Activated B cell treated with CpG ODN at 0.5 μM for 24 hours (primary cell): ENCODE measurements around the gene ACTN3. TPM values are rescaled to one million over a fixed set of nuclear protein-coding genes. Genes with fewer than 3 reads are reported as not detected.

Experiments
- ATAC-seq: fragments of 200-7000 bp; cut with Tn5 transposase; one replicate; pipeline ENCODE4 v1.10.0; 2021; ENCODE audit warnings: low read depth, mild to moderate bottlenecking, moderate library complexity
- CTCF ChIA-PET: fragments of 350-600 bp; sonication (Branson Sonifier 250); formaldehyde crosslinking; loops from one replicate; lab custom pipeline; 2021; ENCODE audit warnings: antibody characterized with exemption; lab: Charles Lee
- POLR2A ChIA-PET: fragments of 350-600 bp; sonication (Branson Sonifier 250); formaldehyde crosslinking; loops from one replicate; lab custom pipeline; 2021; ENCODE audit warnings: antibody characterized with exemption; lab: Charles Lee
- DNase-seq: peaks from one replicate; pipeline ENCODE4 v3.0.0; 2022
- H3K27ac Mint-ChIP-seq: one replicate; pipeline ENCODE4 v1.8.0; 2020; ENCODE audit warnings: mixed read lengths
- H3K27me3 Mint-ChIP-seq: one replicate; pipeline ENCODE4 v1.8.0; 2021; ENCODE audit warnings: mixed read lengths
- H3K36me3 Mint-ChIP-seq: one replicate; pipeline ENCODE4 v1.8.0; 2021; ENCODE audit warnings: low read depth, mixed read lengths
- H3K4me1 Mint-ChIP-seq: one replicate; pipeline ENCODE4 v1.8.0; 2021; ENCODE audit warnings: mixed read lengths
- H3K4me3 Mint-ChIP-seq: one replicate; pipeline ENCODE4 v1.8.0; 2020; ENCODE audit warnings: mild to moderate bottlenecking, mixed read lengths
- H3K9me3 Mint-ChIP-seq: one replicate; pipeline ENCODE4 v1.8.0; 2020; ENCODE audit warnings: mixed read lengths
- intact Hi-C: fragments of 100-400 bp; cut with micrococcal nuclease; formaldehyde crosslinking; loops from one replicate; pipeline ENCODE4 v1.15.1; 2024
- total RNA-seq: library from RNA; stranded (reverse); gene quantifications from 2 replicates; pipeline ENCODE4 v1.2.3, GENCODE V29; 2022
- TF ChIP-seq, protein P1 (sequence below): fragments of 200-600 bp; IDR thresholded peaks from one replicate; pipeline ENCODE4 v1.8.0; 2022; ENCODE audit warnings: antibody characterized with exemption, mild to moderate bottlenecking

The ACTN3 gene
- total RNA-seq, 1 donor from 2014 or later = not detected

DNA sequence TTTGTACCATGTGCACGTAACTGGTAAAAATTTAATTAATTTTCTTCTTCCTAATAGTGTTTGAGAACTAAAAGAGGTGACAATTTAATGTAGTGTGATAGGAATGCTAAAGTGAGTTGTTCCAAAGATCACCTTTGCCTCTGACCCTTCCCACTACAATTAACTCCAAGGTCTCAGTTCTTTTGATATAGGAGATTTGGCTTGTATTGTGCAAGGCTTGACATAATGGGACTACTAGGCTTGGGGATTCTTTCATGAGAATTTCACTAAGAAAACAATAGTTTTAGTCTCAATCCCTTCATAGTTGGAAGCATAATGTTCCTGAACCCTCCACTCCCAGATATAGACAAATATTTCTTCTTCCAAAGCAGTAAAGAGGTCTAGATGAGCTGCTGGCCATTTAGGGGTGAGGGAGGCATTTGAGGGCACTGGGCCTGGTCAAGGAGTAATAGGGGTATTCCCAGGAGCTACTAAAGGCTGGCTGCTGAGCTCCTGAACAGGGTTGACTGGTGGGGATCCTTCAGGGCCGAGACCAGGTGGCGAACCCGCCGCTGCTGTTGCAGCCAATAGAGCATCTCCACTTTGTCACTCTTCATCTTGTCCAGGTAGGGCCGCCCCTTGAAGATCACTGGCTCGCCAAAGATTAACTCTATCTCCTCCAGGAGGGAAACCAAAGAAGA lies 43.4 kb downstream of the ACTN3 start:
- no peak for ATAC-seq
- H3K36me3 Mint-ChIP-seq = peaks cover 4% of the 10 kb centered on the region
- TF ChIP-seq, protein P1, sequence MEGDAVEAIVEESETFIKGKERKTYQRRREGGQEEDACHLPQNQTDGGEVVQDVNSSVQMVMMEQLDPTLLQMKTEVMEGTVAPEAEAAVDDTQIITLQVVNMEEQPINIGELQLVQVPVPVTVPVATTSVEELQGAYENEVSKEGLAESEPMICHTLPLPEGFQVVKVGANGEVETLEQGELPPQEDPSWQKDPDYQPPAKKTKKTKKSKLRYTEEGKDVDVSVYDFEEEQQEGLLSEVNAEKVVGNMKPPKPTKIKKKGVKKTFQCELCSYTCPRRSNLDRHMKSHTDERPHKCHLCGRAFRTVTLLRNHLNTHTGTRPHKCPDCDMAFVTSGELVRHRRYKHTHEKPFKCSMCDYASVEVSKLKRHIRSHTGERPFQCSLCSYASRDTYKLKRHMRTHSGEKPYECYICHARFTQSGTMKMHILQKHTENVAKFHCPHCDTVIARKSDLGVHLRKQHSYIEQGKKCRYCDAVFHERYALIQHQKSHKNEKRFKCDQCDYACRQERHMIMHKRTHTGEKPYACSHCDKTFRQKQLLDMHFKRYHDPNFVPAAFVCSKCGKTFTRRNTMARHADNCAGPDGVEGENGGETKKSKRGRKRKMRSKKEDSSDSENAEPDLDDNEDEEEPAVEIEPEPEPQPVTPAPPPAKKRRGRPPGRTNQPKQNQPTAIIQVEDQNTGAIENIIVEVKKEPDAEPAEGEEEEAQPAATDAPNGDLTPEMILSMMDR = no peak
- DNase-seq = no peak
- H3K27me3 Mint-ChIP-seq = no peaks in the 10 kb centered on the region
- intact Hi-C loops = loop anchor here (5.0 kb wide), 1 partner anchor 67 kb away; no protein-coding TSS in a partner anchor
- H3K27ac Mint-ChIP-seq = no peak overlapping the region
- H3K4me3 Mint-ChIP-seq = no peak overlapping the region
- H3K4me1 Mint-ChIP-seq = peaks cover 24% of the 10 kb centered on the region
- POLR2A ChIA-PET = interaction anchor here (0.6 to 6.6 kb wide), 5 partner anchors 26 to 702 kb away, joined by 3 to 52 read pairs (median 5); partner anchors contain the start of genes FIBP, RBM14 and RBM4
- CTCF ChIA-PET = interaction anchor here (0.7 to 1.9 kb wide), 3 partner anchors 9 to 88 kb away, joined by 4 to 11 read pairs (median 4); partner anchors contain the start of gene RBM4B
- H3K9me3 Mint-ChIP-seq = no peaks in the 10 kb centered on the region

DNA sequence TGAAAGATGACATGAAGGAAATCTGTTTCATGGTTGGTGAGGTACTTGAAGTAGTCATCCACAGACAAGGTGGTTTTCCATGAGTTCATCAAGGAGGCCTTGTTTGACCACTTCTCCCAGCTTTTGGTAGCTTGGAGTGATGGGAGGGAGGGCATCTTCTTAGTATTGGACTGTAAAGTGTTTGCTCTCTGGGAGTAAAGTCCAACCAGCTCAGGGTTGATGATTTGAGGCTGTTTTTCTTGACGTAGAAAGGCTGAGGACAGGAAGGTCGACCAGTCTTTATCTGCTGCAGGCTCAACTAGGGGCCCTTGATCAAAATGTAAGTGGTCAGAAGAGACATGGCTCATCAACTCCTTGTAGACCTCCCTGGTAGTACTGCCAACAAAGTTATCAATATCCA lies 44.5 kb downstream of the ACTN3 start:
- Mint-ChIP-seq H3K36me3 (peaks cover 4% of the 10 kb centered on the region), H3K4me3 (no peak overlapping the region), H3K27ac (no peak overlapping the region), H3K27me3 (no peaks in the 10 kb centered on the region), H3K4me1 (peaks cover 34% of the 10 kb centered on the region), H3K9me3 (no peaks in the 10 kb centered on the region)
- ChIA-PET POLR2A (interaction anchor here (1.2 to 6.6 kb wide), 5 partner anchors 12 to 86 kb away, joined by 4 to 72 read pairs (median 20); partner anchors contain the start of genes RBM14, RBM4 and RBM4B), CTCF (interaction anchor here (0.6 to 2.3 kb wide), 4 partner anchors 12 to 87 kb away, joined by 3 to 18 read pairs (median 4); partner anchors contain the start of genes RBM14 and RBM4B)
- DNase-seq = no peak
- no peak for ATAC-seq
- TF ChIP-seq, protein P1 = no peak
- intact Hi-C loops = loop anchor here (5.0 kb wide), 1 partner anchor 66 kb away; no protein-coding TSS in a partner anchor

DNA sequence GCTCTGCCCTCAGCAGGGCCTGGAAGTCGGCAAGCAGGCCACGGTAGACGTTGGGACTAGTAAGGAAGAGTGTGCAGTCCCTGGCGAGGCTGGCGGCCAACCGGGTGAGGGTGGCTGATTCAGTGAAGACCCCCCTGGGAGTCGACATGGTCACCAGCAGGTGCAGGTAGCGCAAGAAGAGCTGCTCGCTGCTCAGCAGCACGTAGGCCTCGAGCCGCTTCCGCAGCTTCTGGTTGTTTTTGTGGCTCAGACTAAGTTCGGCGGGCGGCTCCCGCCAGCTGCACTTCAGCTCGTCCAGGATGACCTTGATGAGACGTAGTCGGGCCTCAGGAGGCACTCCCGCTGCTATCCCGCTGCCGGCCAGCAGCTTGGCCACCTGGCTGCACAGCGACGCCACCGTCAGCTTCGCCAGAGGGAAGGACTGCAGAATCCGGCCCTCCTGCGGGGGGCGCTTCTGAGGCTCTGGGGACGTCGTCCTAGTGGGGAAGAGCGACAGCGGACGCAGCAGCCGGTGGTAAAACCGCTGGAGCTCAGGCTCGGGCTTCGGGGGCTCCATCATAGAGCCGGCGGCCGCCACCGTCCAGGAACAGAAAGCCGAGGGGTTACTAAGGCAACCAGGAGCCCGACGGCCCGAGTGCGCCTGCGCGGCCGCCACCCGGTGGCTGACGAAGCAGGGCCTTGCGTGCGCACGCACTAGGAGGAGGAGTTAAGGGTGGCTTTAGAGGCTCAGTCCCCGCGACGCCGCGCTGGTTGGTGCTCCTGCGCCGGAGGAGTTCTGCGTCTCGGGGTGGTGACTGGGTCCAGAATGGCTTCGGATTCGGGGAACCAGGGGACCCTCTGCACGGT lies 46.0 kb downstream of the ACTN3 start, which contains the start of the genes CCDC87 and CCS:
Gene CCDC87 (minus strand): TSS at position 607 of the 846 bp plus-strand sequence. CDS start 48 bp downstream, at position 559.
Gene CCS (plus strand): TSS at position 729 of the 846 bp plus-strand sequence. CDS start 77 bp downstream, at position 806.
- Mint-ChIP-seq H3K9me3 (no peaks in the 10 kb centered on the region), H3K4me3 (peak within 1 kb of the TSS; percentile 100), H3K27me3 (no peaks in the 10 kb centered on the region), H3K27ac (peak within 1 kb of the TSS; percentile 99), H3K4me1 (peaks cover 36% of the 10 kb centered on the region), H3K36me3 (peaks cover 4% of the 10 kb centered on the region)
- DNase-seq (peak; percentile 98), ATAC-seq (peak; percentile 97)
- POLR2A ChIA-PET = interaction anchor here (0.7 to 6.6 kb wide), 9 partner anchors 14 to 85 kb away, joined by 3 to 72 read pairs (median 8); partner anchors contain the start of genes RBM14, RBM4 and RBM4B
- TF ChIP-seq, protein P1 = no peak
- intact Hi-C loops = loop anchor here (1.0 to 5.0 kb wide), 5 partner anchors 24 to 280 kb away; partner anchors contain the start of genes RBM14 and RBM4
- CTCF ChIA-PET = interaction anchor here (0.7 to 2.3 kb wide), 9 partner anchors 13 to 157 kb away, joined by 3 to 18 read pairs (median 4); partner anchors contain the start of genes RBM14, RBM4 and RBM4B

DNA sequence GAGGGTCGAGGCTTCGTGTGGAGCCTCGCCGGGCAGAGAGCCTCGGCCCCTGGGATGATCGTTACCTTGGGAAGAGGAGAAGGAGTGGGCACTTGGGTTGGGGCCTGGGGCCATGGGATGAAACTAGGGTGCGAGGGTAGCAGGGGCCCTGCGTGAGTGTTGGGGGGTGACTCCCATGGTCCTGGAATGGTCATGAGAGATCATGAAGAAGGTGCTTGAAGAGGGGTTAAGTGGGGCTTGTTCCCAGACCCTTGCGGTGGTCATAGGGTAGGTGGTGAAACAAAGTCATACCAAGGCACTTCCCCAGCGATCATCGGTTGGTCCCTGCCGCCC lies 46.6 kb downstream of the ACTN3 start:
- H3K4me3 Mint-ChIP-seq = peak overlapping the region; percentile 100
- H3K27me3 Mint-ChIP-seq = no peaks in the 10 kb centered on the region
- H3K27ac Mint-ChIP-seq = peak overlapping the region; percentile 99
- DNase-seq (no peak), ATAC-seq (peak; percentile 7)
- POLR2A ChIA-PET = interaction anchor here (0.8 to 6.6 kb wide), 9 partner anchors 13 to 85 kb away, joined by 4 to 72 read pairs (median 8); partner anchors contain the start of genes RBM14, RBM4 and RBM4B
- peaks cover 4% of the 10 kb centered on the region for H3K36me3 Mint-ChIP-seq
- CTCF ChIA-PET = interaction anchor here (1.0 to 2.3 kb wide), 6 partner anchors 15 to 85 kb away, joined by 3 to 18 read pairs (median 6); partner anchors contain the start of genes RBM4 and RBM4B
- peaks cover 36% of the 10 kb centered on the region for H3K4me1 Mint-ChIP-seq
- no peaks in the 10 kb centered on the region for H3K9me3 Mint-ChIP-seq
- intact Hi-C loops = loop anchor here (1.0 to 5.0 kb wide), 5 partner anchors 23 to 281 kb away; partner anchors contain the start of genes RBM14 and RBM4
- TF ChIP-seq, protein P1 = no peak
